ENCODE data around the gene DMRTC2.

DNA sequence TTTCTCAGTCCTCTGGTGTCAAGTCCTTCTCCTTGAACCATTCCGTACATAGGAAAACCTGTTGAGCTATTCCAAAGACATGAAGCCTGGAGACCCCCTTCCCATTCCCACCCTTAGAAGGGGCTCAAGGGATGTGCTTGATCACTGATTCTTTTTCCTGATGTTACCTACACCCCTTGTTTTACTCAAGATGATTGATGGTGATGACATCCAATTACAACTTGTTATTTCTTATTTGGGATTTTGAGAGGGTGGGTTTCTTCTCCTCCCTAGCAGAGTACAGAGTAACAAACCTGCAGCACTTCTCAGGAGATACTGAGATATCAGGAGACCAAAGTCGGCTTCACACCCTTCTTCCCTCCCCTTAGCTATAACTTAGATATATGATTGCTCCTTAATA lies 8.5 kb downstream of the DMRTC2 start:
- TF ChIP-seq, protein P1, sequence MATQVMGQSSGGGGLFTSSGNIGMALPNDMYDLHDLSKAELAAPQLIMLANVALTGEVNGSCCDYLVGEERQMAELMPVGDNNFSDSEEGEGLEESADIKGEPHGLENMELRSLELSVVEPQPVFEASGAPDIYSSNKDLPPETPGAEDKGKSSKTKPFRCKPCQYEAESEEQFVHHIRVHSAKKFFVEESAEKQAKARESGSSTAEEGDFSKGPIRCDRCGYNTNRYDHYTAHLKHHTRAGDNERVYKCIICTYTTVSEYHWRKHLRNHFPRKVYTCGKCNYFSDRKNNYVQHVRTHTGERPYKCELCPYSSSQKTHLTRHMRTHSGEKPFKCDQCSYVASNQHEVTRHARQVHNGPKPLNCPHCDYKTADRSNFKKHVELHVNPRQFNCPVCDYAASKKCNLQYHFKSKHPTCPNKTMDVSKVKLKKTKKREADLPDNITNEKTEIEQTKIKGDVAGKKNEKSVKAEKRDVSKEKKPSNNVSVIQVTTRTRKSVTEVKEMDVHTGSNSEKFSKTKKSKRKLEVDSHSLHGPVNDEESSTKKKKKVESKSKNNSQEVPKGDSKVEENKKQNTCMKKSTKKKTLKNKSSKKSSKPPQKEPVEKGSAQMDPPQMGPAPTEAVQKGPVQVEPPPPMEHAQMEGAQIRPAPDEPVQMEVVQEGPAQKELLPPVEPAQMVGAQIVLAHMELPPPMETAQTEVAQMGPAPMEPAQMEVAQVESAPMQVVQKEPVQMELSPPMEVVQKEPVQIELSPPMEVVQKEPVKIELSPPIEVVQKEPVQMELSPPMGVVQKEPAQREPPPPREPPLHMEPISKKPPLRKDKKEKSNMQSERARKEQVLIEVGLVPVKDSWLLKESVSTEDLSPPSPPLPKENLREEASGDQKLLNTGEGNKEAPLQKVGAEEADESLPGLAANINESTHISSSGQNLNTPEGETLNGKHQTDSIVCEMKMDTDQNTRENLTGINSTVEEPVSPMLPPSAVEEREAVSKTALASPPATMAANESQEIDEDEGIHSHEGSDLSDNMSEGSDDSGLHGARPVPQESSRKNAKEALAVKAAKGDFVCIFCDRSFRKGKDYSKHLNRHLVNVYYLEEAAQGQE (IDR thresholded peaks at IDR 0.05; ENCODE audit: insufficient read depth in 1 of 2, low read depth in 2 of 2, low read length in 1 of 2): no peak
- TF ChIP-seq, protein P2, sequence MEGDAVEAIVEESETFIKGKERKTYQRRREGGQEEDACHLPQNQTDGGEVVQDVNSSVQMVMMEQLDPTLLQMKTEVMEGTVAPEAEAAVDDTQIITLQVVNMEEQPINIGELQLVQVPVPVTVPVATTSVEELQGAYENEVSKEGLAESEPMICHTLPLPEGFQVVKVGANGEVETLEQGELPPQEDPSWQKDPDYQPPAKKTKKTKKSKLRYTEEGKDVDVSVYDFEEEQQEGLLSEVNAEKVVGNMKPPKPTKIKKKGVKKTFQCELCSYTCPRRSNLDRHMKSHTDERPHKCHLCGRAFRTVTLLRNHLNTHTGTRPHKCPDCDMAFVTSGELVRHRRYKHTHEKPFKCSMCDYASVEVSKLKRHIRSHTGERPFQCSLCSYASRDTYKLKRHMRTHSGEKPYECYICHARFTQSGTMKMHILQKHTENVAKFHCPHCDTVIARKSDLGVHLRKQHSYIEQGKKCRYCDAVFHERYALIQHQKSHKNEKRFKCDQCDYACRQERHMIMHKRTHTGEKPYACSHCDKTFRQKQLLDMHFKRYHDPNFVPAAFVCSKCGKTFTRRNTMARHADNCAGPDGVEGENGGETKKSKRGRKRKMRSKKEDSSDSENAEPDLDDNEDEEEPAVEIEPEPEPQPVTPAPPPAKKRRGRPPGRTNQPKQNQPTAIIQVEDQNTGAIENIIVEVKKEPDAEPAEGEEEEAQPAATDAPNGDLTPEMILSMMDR (IDR thresholded peaks at IDR 0.05): no peak
- TF ChIP-seq POLR2AphosphoS5 (IDR thresholded peaks at IDR 0.05; ENCODE audit: low read depth, low read length): no peak
- TF ChIP-seq SIN3A (IDR thresholded peaks at IDR 0.05; ENCODE audit: borderline replicate concordance, insufficient read depth, low read depth, low read length): no peak
